IMR-90 (cell line): Measurements from ENCODE around the gene EDEM1. TPM values are rescaled to one million over a fixed set of nuclear protein-coding genes. Genes with fewer than 3 reads are reported as not detected.

Experiments
- ATAC-seq: fragments of 200-7000 bp; cut with Tn5 transposase; 2 replicates; pipeline ENCODE4 v1.9.1; 2020; ENCODE audit warnings: low read depth, mild to moderate bottlenecking, moderate library complexity
- BruUV-seq: library from RNA; stranded (reverse); fragments of 400-500 nt; replicated peaks from 2 replicates; lab custom pipeline; 2021; lab: Mats Ljungman, UMichigan
- CTCF ChIA-PET: fragments of 300-600 bp; formaldehyde crosslinking; extraction: SDS; loops from one replicate; lab custom pipeline; 2021; ENCODE audit warnings: antibody characterized with exemption; lab: Yijun Ruan, JAX
- POLR2A ChIA-PET: fragments of 300-600 bp; sonication (Branson Sonifier 250); formaldehyde crosslinking; loops from one replicate; lab custom pipeline; 2022; ENCODE audit warnings: antibody characterized with exemption; ENCODE audit not compliant: unreplicated experiment; lab: Charles Lee
- DNase-seq: peaks from one replicate; pipeline ENCODE4 v3.0.0; 2013
- H2AFZ ChIP-seq: replicated peaks from 2 replicates; pipeline ENCODE3; 2013; ENCODE audit warnings: low read length, mild to moderate bottlenecking; ENCODE audit not compliant: poor library complexity
- H2AK5ac ChIP-seq: 2 replicates; pipeline ENCODE4 v1.6.1; 2013; ENCODE audit warnings: low read depth, low read length, inconsistent platforms
- H2AK9ac ChIP-seq: replicated peaks from 2 replicates; pipeline ENCODE3; 2013; ENCODE audit warnings: mild to moderate bottlenecking, low read depth, low read length, moderate library complexity; ENCODE audit not compliant: poor library complexity
- H2BK120ac ChIP-seq: 2 replicates; pipeline ENCODE4 v1.6.1; 2013; ENCODE audit warnings: low read depth, low read length, inconsistent platforms
- H2BK15ac ChIP-seq: 3 replicates; pipeline ENCODE4 v1.6.1; 2013; ENCODE audit warnings: low read depth, low read length, inconsistent platforms
- H2BK20ac ChIP-seq: 2 replicates; pipeline ENCODE4 v1.6.1; 2013; ENCODE audit warnings: low read depth, mild to moderate bottlenecking, inconsistent platforms, low read length, moderate library complexity
- H2BK5ac ChIP-seq: 2 replicates; pipeline ENCODE4 v1.6.1; 2013; ENCODE audit warnings: mild to moderate bottlenecking, low read depth, low read length, inconsistent platforms; ENCODE audit not compliant: poor library complexity, severe bottlenecking
- H3K14ac ChIP-seq: replicated peaks from 2 replicates; pipeline ENCODE4 v1.6.1; 2013; ENCODE audit warnings: low read depth, low read length, inconsistent platforms
- H3K18ac ChIP-seq: 2 replicates; pipeline ENCODE4 v1.6.1; 2013; ENCODE audit warnings: low read depth, low read length, control low read depth
- H3K23ac ChIP-seq: 2 replicates; pipeline ENCODE4 v1.6.1; 2013; ENCODE audit warnings: low read depth, low read length, inconsistent platforms
- H3K27ac ChIP-seq: 2 replicates; pipeline ENCODE4 v1.5.1; 2013; ENCODE audit warnings: mild to moderate bottlenecking, control low read depth, low read length; ENCODE audit not compliant: insufficient read depth
- H3K27me3 ChIP-seq: 2 replicates; pipeline ENCODE4 v1.6.1; 2013; ENCODE audit warnings: low read length; ENCODE audit not compliant: control insufficient read depth, insufficient read depth
- H3K36me3 ChIP-seq: 2 replicates; pipeline ENCODE4 v1.6.1; 2013; ENCODE audit warnings: low read length, mixed read lengths; ENCODE audit not compliant: control insufficient read depth, insufficient read depth
- H3K4ac ChIP-seq: 2 replicates; pipeline ENCODE4 v1.6.1; 2013; ENCODE audit warnings: low read depth, low read length, inconsistent platforms
- H3K4me1 ChIP-seq: 2 replicates; pipeline ENCODE4 v1.6.1; 2013; ENCODE audit warnings: low read length, mixed read lengths; ENCODE audit not compliant: control insufficient read depth, insufficient read depth
- H3K4me2 ChIP-seq: 2 replicates; pipeline ENCODE4 v1.6.1; 2013; ENCODE audit warnings: low read depth, mild to moderate bottlenecking, control low read depth, low read length, moderate library complexity
- H3K4me3 ChIP-seq: 2 replicates; pipeline ENCODE4 v1.5.1; 2013; ENCODE audit warnings: low read depth, mild to moderate bottlenecking, control low read depth, low read length, moderate library complexity; ENCODE audit not compliant: insufficient read depth
- H3K56ac ChIP-seq: 2 replicates; pipeline ENCODE4 v1.6.1; 2013; ENCODE audit warnings: low read length, inconsistent platforms; ENCODE audit not compliant: insufficient read depth; ENCODE audit errors: extremely low read depth
- H3K79me1 ChIP-seq, 2 experiments: 2 replicates each; pipeline ENCODE4 v1.6.1; 2013; ENCODE audit warnings: low read length in 2 of 2, inconsistent platforms in 1 of 2, low read depth in 1 of 2
- H3K9ac ChIP-seq: 2 replicates; pipeline ENCODE4 v1.6.1; 2013; ENCODE audit warnings: low read depth, low read length, control low read depth
- H3K9me1 ChIP-seq: 2 replicates; pipeline ENCODE4 v1.6.1; 2013; ENCODE audit warnings: low read length, inconsistent platforms; ENCODE audit not compliant: insufficient read depth
- H3K9me3 ChIP-seq: 2 replicates; pipeline ENCODE4 v1.6.1; 2013; ENCODE audit warnings: low read length; ENCODE audit not compliant: control insufficient read depth, insufficient read depth
- H4K20me1 ChIP-seq: 2 replicates; pipeline ENCODE4 v1.6.1; 2013; ENCODE audit warnings: low read length, inconsistent platforms; ENCODE audit not compliant: insufficient read depth
- H4K5ac ChIP-seq: 2 replicates; pipeline ENCODE4 v1.6.1; 2013; ENCODE audit warnings: mild to moderate bottlenecking, low read depth, low read length, control low read depth
- H4K8ac ChIP-seq, 2 experiments: 2 replicates each; pipeline ENCODE4 v1.6.1; 2013; ENCODE audit warnings: low read depth in 2 of 2, low read length in 2 of 2, control low read depth in 1 of 2, inconsistent platforms in 1 of 2
- H4K91ac ChIP-seq: 2 replicates; pipeline ENCODE4 v1.6.1; 2013; ENCODE audit warnings: low read depth, low read length, inconsistent platforms; ENCODE audit not compliant: insufficient read depth
- BHLHE40 ChIP-seq: fragments of 150-350 bp; IDR thresholded peaks from 2 replicates; pipeline ENCODE4 v1.6.1; 2016; ENCODE audit warnings: mild to moderate bottlenecking, low read depth, low read length
- CEBPB ChIP-seq: IDR thresholded peaks from 2 replicates; pipeline ENCODE4 v1.6.1; 2012; ENCODE audit warnings: low read depth, low read length, improper control_type of control experiment
- FOS ChIP-seq: fragments of 150-350 bp; IDR thresholded peaks from 2 replicates; pipeline ENCODE4 v1.6.1; 2016; ENCODE audit warnings: low read depth, low read length
- MAFK ChIP-seq: IDR thresholded peaks from 2 replicates; pipeline ENCODE4 v1.6.1; 2012; ENCODE audit warnings: low read depth, low read length, improper control_type of control experiment
- MAZ ChIP-seq: IDR thresholded peaks from 2 replicates; pipeline ENCODE4 v1.6.1; 2012; ENCODE audit warnings: low read depth, mild to moderate bottlenecking, low read length, improper control_type of control experiment, moderate library complexity, borderline replicate concordance
- NFE2L2 ChIP-seq: fragments of 150-350 bp; IDR thresholded peaks from 2 replicates; pipeline ENCODE4 v1.6.1; 2016; ENCODE audit warnings: low read depth, mild to moderate bottlenecking, low read length
- POLR2A ChIP-seq: IDR thresholded peaks from 2 replicates; pipeline ENCODE4 v1.6.1; 2012; ENCODE audit warnings: mild to moderate bottlenecking, low read depth, low read length
- RAD21 ChIP-seq: IDR thresholded peaks from 2 replicates; pipeline ENCODE4 v1.6.1; 2012; ENCODE audit warnings: low read length, improper control_type of control experiment
- RCOR1 ChIP-seq: IDR thresholded peaks from 2 replicates; pipeline ENCODE4 v1.6.1; 2012; ENCODE audit warnings: mild to moderate bottlenecking, low read length, improper control_type of control experiment; ENCODE audit not compliant: insufficient replicate concordance
- RFX5 ChIP-seq: IDR thresholded peaks from 2 replicates; pipeline ENCODE4 v1.8.0; 2012; ENCODE audit warnings: low read depth, mild to moderate bottlenecking, low read length, moderate library complexity
- SMC3 ChIP-seq: fragments of 150-350 bp; IDR thresholded peaks from 2 replicates; pipeline ENCODE4 v1.6.1; 2016; ENCODE audit warnings: low read depth, mild to moderate bottlenecking, antibody characterized with exemption, low read length, moderate library complexity
- WGBS, 2 experiments: methylation state at CpG; one replicate each; pipeline versions ENCODE4 v1.1.5 to v1.1.7; 2013; ENCODE audit warnings: missing lambda C conversion rate in 2 of 2; ENCODE audit not compliant: insufficient read length in 1 of 2; ENCODE audit errors: extremely low coverage in 2 of 2; 5-methylcytosine and 5-hydroxymethylcytosine counted together
- dilution Hi-C: fragments of 300-500 bp; cut with HindIII; formaldehyde crosslinking; loops from one replicate; pipeline ENCODE4 v1.14.3; 2018; ENCODE audit warnings: low sequenced_read_pairs; ENCODE audit not compliant: unreplicated experiment
- in situ Hi-C: fragments of 300-500 bp; cut with MboI; formaldehyde crosslinking; loops from 3 replicates; pipeline ENCODE4 v1.14.3; 2019; ENCODE audit warnings: low sequenced_read_pairs, inconsistent platforms, mixed read lengths
- intact Hi-C: fragments of 100-400 bp; cut with micrococcal nuclease; formaldehyde crosslinking; loops from 2 replicates; pipeline ENCODE4 v1.10.0; 2022
- polyA plus RNA-seq, 3 experiments: library from polyadenylated mRNA; depleted of rRNA; stranded (reverse); fragments of >200 nt; gene quantifications; 2 replicates each; pipeline ENCODE4 v1.2.3, GENCODE V29; 2012; ENCODE audit warnings: low replicate concordance in 1 of 3
- total RNA-seq: library from RNA; depleted of rRNA; stranded (reverse); fragments of >200 nt; gene quantifications from 2 replicates; pipeline ENCODE4 v1.2.3, GENCODE V29; 2012
- TF ChIP-seq, protein P1 (sequence below): fragments of 150-350 bp; IDR thresholded peaks from 2 replicates; pipeline ENCODE4 v1.6.1; 2016; ENCODE audit warnings: low read depth, mild to moderate bottlenecking, low read length, moderate library complexity, borderline replicate concordance
- TF ChIP-seq, protein P2 (sequence below): fragments of 150-350 bp; IDR thresholded peaks from 2 replicates; pipeline ENCODE4 v1.6.1; 2017; ENCODE audit warnings: mild to moderate bottlenecking, antibody characterized with exemption, low read length, low read depth

The EDEM1 gene
- total and polyA plus RNA-seq, 2 of the 4 experiments (the other 2 are of a cell fraction): 23.5 to 27.0 TPM

DNA sequence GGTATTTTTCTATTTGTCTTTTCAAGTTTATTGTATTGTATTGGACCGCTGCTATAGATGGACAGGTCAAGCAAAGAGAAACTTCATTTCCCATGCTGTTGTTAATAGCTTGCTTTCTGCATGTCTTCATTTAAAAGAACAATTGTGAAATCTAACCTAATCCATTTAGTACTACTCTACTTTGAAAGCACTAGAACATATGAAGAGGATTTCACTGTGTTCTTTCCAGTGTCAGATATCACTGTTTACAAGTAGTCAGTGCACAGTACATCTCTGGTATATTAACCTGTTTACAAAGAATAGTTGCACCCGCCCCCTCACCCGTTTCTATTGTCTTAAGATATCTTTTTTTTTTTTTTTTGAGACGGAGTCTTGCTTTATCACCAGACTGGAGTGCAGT, 21.8 kb upstream of the EDEM1 start:
- Histone ChIP-seq H3K4me1 (peaks cover 10% of the 10 kb centered on the region), H2BK15ac (no peak overlapping the region), H3K9me3 (no peaks in the 10 kb centered on the region), H4K20me1 (peaks cover 49% of the 10 kb centered on the region), H3K23ac (no peak overlapping the region), H4K8ac (no peak overlapping the region), H2AFZ (no peak overlapping the region), H3K4me2 (no peak overlapping the region), H3K4me3 (no peak overlapping the region), H2BK20ac (no peak overlapping the region), H2BK120ac (no peak overlapping the region), H2AK5ac (no peak overlapping the region), H3K9ac (no peak overlapping the region), H3K4ac (no peak overlapping the region), H3K27me3 (no peaks in the 10 kb centered on the region), H3K14ac (no peak overlapping the region), H4K91ac (no peak overlapping the region), H3K18ac (no peak overlapping the region), H3K9me1 (peaks cover 7% of the 10 kb centered on the region), H3K36me3 (no peaks in the 10 kb centered on the region), H3K56ac (no peak overlapping the region), H3K27ac (no peak overlapping the region), H4K5ac (no peak overlapping the region), H3K79me1 (peaks cover 30 to 48% of the 10 kb centered on the region in 2 experiments), H2BK5ac (no peak overlapping the region), H2AK9ac (no peak overlapping the region)
- intact Hi-C loops (no loop called here), in situ Hi-C loops (no loop called here), dilution Hi-C loops (no loop called here)
- CTCF ChIA-PET: no interaction called here
- TF ChIP-seq POLR2A (no peak), FOS (no peak), MAZ (no peak), RFX5 (no peak), MAFK (no peak), RCOR1 (no peak), NFE2L2 (no peak), RAD21 (no peak), BHLHE40 (no peak), SMC3 (no peak), CEBPB (no peak)
- TF ChIP-seq, protein P1, sequence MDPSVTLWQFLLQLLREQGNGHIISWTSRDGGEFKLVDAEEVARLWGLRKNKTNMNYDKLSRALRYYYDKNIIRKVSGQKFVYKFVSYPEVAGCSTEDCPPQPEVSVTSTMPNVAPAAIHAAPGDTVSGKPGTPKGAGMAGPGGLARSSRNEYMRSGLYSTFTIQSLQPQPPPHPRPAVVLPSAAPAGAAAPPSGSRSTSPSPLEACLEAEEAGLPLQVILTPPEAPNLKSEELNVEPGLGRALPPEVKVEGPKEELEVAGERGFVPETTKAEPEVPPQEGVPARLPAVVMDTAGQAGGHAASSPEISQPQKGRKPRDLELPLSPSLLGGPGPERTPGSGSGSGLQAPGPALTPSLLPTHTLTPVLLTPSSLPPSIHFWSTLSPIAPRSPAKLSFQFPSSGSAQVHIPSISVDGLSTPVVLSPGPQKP: no peak
- TF ChIP-seq, protein P2, sequence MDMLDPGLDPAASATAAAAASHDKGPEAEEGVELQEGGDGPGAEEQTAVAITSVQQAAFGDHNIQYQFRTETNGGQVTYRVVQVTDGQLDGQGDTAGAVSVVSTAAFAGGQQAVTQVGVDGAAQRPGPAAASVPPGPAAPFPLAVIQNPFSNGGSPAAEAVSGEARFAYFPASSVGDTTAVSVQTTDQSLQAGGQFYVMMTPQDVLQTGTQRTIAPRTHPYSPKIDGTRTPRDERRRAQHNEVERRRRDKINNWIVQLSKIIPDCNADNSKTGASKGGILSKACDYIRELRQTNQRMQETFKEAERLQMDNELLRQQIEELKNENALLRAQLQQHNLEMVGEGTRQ: no peak
- POLR2A ChIA-PET: no interaction called here
- WGBS, 2 experiments: no CpG with 5 or more reads among the region's 4 CpGs
- BruUV-seq: no TSS peak
- DNase-seq (no peak), ATAC-seq (no peak)
